IPS DF 6.9 (cell line): Measurements from ENCODE around the gene GRK2.
"Not testable (repeated sequence)": the region's sequence is repeated elsewhere in the genome, so short reads cannot be mapped to it uniquely, and the experiment has no call there.

Experiments
- DNase-seq: peaks from one replicate; pipeline ENCODE4 v3.0.0-alpha.2; 2013; ENCODE audit warnings: low read depth, low spot score
- H3K27ac ChIP-seq: one replicate; pipeline ENCODE4 v1.5.1; 2013; ENCODE audit warnings: low read length, control low read depth
- H3K27me3 ChIP-seq: 2 replicates; pipeline ENCODE4 v1.6.1; 2013; ENCODE audit warnings: mild to moderate bottlenecking, low read length; ENCODE audit not compliant: control insufficient read depth, insufficient read depth
- H3K36me3 ChIP-seq: 2 replicates; pipeline ENCODE4 v1.6.1; 2013; ENCODE audit warnings: low read length; ENCODE audit not compliant: control insufficient read depth, insufficient read depth
- H3K4me1 ChIP-seq: 2 replicates; pipeline ENCODE4 v1.6.1; 2013; ENCODE audit warnings: low read length; ENCODE audit not compliant: control insufficient read depth, insufficient read depth
- H3K4me3 ChIP-seq: 2 replicates; pipeline ENCODE4 v1.5.1; 2013; ENCODE audit warnings: mild to moderate bottlenecking, low read length
- H3K9me3 ChIP-seq: 2 replicates; pipeline ENCODE4 v1.6.1; 2013; ENCODE audit warnings: low read length, inconsistent platforms; ENCODE audit not compliant: control insufficient read depth, insufficient read depth
- WGBS: extraction: QIAGEN DNeasy Blood & Tissue Kit; methylation state at CpG from one replicate; pipeline ENCODE4 v1.1.7; 2013; ENCODE audit warnings: mixed read lengths, missing lambda C conversion rate; ENCODE audit not compliant: insufficient read length, insufficient coverage; 5-methylcytosine and 5-hydroxymethylcytosine counted together

GRK2 gene

DNA sequence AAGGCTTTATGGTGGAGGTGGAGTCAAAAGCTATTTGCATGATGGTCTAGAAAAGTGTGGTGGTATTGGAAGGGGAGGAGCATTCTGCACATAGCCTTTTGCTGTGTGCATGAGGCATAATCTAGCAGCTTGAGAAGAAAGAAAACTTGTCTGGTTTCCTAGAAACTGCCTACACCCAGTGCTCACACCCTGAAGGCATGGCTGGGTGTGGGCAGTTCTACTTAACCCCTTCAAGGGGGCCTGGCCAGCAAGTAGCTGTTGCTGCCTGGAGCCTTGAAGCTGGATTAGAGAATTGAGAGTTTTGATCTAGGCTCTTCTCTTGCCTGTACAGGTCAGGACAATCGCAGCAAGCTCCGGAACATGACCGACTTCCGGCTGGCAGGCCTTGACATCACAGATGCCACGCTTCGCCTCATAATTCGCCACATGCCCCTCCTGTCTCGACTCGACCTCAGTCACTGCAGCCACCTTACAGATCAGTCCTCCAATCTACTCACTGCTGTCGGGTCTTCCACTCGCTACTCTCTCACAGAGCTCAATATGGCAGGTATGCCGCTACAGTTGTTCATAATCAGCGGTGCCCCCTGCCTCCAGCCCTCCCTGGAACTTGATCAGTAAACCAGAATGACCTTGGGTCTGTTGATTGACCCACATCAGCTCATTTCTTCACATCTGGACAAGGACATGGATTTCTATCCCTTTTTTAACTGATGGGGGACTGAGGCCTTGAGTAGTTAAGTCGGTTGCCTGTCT, 12.2 kb upstream of the GRK2 start:
- Histone ChIP-seq H3K27me3 (no peaks in the 10 kb centered on the region), H3K27ac (no peak overlapping the region), H3K4me1 (no peaks in the 10 kb centered on the region), H3K36me3 (peaks cover 56% of the 10 kb centered on the region), H3K9me3 (no peaks in the 10 kb centered on the region), H3K4me3 (no peak overlapping the region)
- no CpG with 5 or more reads among the region's 14 CpGs for WGBS
- DNase-seq = no peak

DNA sequence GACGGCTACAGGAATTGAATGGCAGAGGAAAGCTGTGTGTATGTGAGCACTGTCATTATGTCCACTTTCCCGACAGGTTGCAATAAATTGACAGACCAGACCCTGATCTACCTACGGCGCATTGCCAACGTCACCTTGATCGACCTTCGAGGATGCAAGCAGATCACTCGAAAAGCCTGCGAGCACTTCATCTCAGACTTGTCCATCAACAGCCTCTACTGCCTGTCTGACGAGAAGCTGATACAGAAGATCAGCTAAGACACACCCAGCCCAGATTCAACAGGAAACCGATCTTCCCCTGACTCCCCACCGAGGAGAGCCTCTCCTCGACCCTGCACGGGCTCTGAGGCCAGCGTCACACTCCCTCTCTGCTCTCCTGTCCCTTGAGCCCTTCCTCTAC, 11.5 kb upstream of the GRK2 start:
- Histone ChIP-seq H3K4me3 (no peak overlapping the region), H3K27me3 (no peaks in the 10 kb centered on the region), H3K9me3 (no peaks in the 10 kb centered on the region), H3K4me1 (no peaks in the 10 kb centered on the region), H3K36me3 (peaks cover 51% of the 10 kb centered on the region), H3K27ac (no peak overlapping the region)
- no peak for DNase-seq
- no CpG with 5 or more reads among the region's 15 CpGs for WGBS

DNA sequence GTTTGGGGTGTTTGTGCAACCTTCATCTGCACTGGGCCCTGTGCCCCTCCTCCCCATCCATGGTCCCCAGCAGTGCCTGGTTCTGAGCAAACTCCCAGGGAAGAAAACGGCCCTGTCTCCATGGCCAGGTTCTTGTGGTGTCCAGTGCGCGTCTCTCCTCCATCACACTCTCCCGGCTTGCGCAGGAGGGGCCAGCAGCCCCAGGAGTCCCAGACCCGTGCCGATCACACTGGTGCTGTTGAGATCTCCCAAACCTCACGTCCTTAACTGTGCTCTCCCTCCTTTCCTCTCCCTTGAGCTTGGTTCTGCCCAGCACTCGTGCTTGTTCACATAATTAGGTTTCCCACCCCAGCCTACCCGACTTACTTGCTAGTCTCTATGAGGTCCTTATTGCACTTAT, 10.9 kb upstream of the GRK2 start:
- WGBS = no CpG with 5 or more reads among the region's 10 CpGs
- Histone ChIP-seq H3K27ac (no peak overlapping the region), H3K4me1 (no peaks in the 10 kb centered on the region), H3K9me3 (no peaks in the 10 kb centered on the region), H3K4me3 (no peak overlapping the region), H3K27me3 (no peaks in the 10 kb centered on the region), H3K36me3 (peaks cover 46% of the 10 kb centered on the region)
- DNase-seq = no peak

DNA sequence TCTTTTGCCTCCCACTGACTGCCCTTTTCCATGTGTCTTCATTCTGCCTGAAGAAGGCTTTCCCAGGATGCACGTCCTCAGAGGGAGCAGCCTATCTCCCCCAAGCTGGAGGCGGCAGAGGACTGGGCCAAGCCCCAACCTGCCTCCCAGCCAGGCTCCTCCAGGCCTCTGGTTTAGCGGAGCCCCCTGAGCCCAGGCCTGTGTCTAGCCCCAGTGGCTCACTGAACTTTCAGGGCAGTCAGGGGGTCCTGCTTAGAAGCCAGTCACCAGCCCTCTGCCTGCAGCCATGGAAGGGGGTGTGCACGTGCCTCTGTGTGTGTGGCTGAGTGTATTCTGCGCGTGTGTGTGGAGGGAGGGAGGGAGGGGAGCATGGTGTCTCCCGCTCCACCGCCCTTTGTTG, 10.4 kb upstream of the GRK2 start:
- H3K27me3 ChIP-seq = no peaks in the 10 kb centered on the region
- H3K4me1 ChIP-seq = no peaks in the 10 kb centered on the region
- H3K27ac ChIP-seq = no peak overlapping the region
- H3K9me3 ChIP-seq = no peaks in the 10 kb centered on the region
- no peak for DNase-seq
- peaks cover 42% of the 10 kb centered on the region for H3K36me3 ChIP-seq
- no peak overlapping the region for H3K4me3 ChIP-seq
- WGBS = no CpG with 5 or more reads among the region's 8 CpGs

DNA sequence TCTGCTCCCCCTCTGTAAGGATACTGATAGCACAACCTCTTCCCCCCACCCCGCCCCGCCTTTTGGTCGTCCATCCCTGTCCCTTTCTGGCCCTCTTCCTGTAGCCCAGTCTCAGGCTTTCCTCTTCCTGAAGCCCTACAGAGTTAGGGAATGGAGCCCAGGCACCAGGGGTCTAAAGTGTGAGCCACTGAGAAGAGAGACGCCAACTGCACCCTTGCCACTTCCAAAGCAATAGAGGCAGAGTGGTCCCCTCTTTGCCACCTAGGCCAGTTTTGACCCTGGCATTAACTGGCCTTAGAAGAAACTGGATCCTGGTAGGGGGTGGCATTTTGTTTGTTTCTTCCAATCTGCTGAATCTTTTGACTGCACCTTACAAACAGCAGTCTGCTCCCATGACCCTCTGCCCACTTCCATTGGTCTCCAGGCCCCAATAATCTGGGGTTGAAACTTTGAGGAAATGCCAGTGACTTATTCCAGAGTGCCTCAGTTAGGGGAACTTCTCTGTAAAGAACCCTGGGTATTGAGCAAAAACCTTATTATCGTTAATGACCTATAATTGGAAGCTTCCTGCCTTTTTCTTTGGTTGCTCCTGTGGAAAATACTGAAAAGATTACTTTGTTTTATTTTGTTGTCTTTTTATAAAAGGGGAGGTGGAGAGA, 9.7 kb upstream of the GRK2 start:
- Histone ChIP-seq H3K27me3 (no peaks in the 10 kb centered on the region), H3K4me1 (no peaks in the 10 kb centered on the region), H3K36me3 (peaks cover 39% of the 10 kb centered on the region), H3K27ac (no peak overlapping the region), H3K4me3 (no peak overlapping the region), H3K9me3 (no peaks in the 10 kb centered on the region)
- DNase-seq = no peak
- no CpG with 5 or more reads among the region's 5 CpGs for WGBS

DNA sequence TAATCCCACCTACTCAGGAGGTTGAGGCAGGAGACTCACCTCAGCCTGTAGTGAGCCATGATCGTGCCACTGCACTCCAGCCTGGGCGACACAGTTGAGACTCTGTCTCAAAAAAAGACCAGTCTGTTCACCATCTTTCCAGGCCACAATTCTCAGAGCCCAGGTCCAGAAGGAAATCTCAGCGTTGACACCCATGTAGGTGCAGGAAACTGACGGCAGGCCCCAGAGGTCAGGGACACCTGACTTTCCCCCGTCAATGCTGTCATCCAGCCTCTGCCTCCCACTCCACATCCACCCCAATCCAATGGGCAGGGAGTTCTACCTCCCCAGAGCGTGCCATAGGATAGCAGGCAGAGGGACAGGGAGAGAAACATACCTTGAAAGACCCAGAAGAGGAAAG, 5.9 kb upstream of the GRK2 start:
- Histone ChIP-seq H3K27ac (no peak overlapping the region), H3K4me3 (no peak overlapping the region), H3K27me3 (no peaks in the 10 kb centered on the region; the same call in 1 of the 2 replicates), H3K36me3 (peaks cover 6% of the 10 kb centered on the region), H3K9me3 (no peaks in the 10 kb centered on the region), H3K4me1 (peaks cover 2% of the 10 kb centered on the region; the same call in 1 of the 2 replicates)
- DNase-seq = no peak
- no CpG with 5 or more reads among the region's 6 CpGs for WGBS

DNA sequence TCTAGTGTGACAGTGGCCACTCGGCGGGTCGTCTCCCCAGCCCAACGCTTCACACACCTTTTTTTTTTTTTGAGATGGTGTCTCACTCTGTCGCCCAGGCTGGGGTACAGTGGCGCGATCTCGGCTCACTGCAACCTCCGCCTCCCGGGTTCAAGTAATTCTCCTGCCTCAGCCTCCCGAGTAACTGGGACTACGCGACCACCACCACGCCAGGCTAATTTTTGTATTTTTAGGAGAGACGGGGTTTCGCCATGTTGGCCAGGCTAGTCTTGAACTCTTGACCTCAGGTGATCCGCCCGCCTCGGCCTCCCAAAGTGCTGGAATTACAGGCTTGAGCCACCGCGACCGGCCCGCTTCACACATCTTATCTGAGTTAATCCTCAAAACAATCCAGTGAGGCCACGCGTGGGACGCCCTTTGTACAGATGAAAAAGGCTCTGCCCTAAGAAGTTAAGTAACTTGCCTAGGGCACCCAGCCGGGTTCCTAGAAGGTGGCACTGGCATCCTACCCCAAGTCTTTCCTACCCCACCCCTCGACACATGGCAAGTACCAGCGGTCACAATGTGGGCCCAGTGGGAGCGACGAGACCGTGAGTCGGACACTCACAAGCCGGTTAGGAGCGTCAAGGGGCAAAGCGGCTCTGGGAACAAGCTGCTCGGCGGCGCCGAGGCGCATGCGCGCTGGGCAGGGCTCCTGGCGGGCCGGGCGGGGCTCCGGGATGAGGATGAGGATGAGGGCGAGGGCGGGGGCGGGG, 5.2 kb upstream of the GRK2 start:
- not testable (repeated sequence) for H3K27me3 ChIP-seq, H3K27ac ChIP-seq, H3K9me3 ChIP-seq, H3K36me3 ChIP-seq, DNase-seq, H3K4me1 ChIP-seq
- WGBS = no CpG with 5 or more reads among the region's 50 CpGs
- peak overlapping the region; percentile 24; the same call in 1 of the 2 replicates for H3K4me3 ChIP-seq

DNA sequence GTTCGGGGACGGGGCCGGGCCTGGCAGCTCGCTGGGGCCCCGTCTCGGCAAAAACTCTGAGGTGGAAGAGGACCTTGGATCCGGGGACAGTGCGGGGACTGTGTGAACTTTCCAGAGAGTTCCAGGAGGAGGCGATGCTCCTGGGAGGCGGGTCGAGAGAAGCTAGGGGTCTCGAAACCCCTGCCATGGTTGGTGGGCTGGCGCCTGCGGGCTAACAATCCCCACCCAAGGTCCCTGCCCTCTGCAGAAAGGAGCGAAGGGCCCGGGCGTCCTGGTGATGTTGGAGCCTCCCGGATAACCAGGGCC, 4.7 kb upstream of the GRK2 start:
- H3K4me1 ChIP-seq = peaks cover 2% of the 10 kb centered on the region; the same call in 1 of the 2 replicates
- peak overlapping the region; percentile 20; the same call in 1 of the 2 replicates for H3K4me3 ChIP-seq
- no peak overlapping the region for H3K27ac ChIP-seq
- no peaks in the 10 kb centered on the region; the same call in 1 of the 2 replicates for H3K27me3 ChIP-seq
- H3K36me3 ChIP-seq = no peaks in the 10 kb centered on the region
- DNase-seq = no peak
- no peaks in the 10 kb centered on the region for H3K9me3 ChIP-seq
- WGBS = no CpG with 5 or more reads among the region's 18 CpGs

DNA sequence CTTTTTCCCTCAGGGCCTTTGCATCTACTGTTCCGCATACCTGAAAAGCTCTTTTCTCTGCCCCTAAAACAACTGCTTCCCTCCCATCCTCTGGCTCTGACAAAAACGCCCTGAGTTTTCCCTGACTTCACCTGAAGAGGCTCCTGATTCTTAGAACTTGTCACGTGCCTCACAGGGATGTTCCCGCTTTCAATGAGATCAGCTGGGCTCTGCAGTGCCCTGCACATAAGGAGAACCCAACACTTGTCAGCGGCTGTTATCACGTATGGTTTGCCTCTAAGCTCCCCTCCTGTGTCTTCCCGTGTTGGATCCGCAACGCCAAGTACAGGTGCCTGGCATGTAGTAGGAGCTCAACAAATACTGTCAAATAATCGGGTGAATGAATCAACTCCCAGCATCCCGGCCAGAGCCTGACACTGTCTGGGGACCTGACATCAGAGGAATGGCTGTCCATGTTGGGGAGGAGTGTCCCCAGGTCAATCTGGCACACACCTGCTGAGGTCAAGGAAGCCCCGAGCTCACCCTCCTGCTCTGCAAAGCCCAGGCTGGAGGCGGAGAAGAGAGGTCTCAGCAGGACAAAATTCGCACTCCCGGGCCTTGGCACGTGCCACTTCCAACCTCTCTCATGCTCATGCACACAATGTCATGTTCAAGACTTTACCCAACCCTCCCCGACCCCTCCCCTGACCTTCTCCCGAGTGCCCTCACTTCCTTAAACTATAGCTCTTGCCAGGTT, 4.2 kb upstream of the GRK2 start:
- DNase-seq = no peak
- Histone ChIP-seq H3K27me3 (no peaks in the 10 kb centered on the region; the same call in 1 of the 2 replicates), H3K36me3 (no peaks in the 10 kb centered on the region), H3K27ac (no peak overlapping the region), H3K4me1 (peaks cover 2% of the 10 kb centered on the region; the same call in 1 of the 2 replicates), H3K9me3 (no peaks in the 10 kb centered on the region), H3K4me3 (no peak overlapping the region)
- no CpG with 5 or more reads among the region's 18 CpGs for WGBS
